PC-3 (cell line): ENCODE measurements around the gene SMPD3. TPM values are rescaled to one million over a fixed set of nuclear protein-coding genes. Genes with fewer than 3 reads are reported as not detected.

ENCODE experiments used
- ATAC-seq: fragments of 200-7000 bp; cut with Tn5 transposase; 2 replicates; pipeline ENCODE4 v1.9.1; 2020; ENCODE audit warnings: mild to moderate bottlenecking, moderate library complexity
- BruUV-seq: library from RNA; stranded (reverse); fragments of 400-500 nt; replicated peaks from 2 replicates; lab custom pipeline; 2021; lab: Mats Ljungman, UMichigan
- CTCF ChIA-PET: fragments of 300-600 bp; sonication (Branson Sonifier 250); formaldehyde crosslinking; loops from one replicate; lab custom pipeline; 2022; ENCODE audit warnings: antibody characterized with exemption; lab: Charles Lee
- POLR2A ChIA-PET: fragments of 300-600 bp; sonication (Branson Sonifier 250); formaldehyde crosslinking; loops from one replicate; lab custom pipeline; 2022; ENCODE audit warnings: antibody characterized with exemption; ENCODE audit not compliant: unreplicated experiment; lab: Charles Lee
- DNase-seq: peaks from one replicate; pipeline ENCODE4 v3.0.0-alpha.2; 2015
- H2AFZ ChIP-seq: fragments of 300-600 bp; sonication (generic); 2 replicates; pipeline ENCODE4 v1.6.0; 2016; ENCODE audit warnings: antibody characterized with exemption, low read length
- H3F3A ChIP-seq: fragments of 300-600 bp; sonication (generic); one replicate; pipeline ENCODE4 v1.6.0; 2017; ENCODE audit warnings: antibody characterized with exemption, low read length, control low read depth, mild to moderate bottlenecking; ENCODE audit not compliant: unreplicated experiment
- H3K27ac ChIP-seq: fragments of 300-600 bp; sonication (generic); 2 replicates; pipeline ENCODE4 v1.5.1; 2016; ENCODE audit warnings: mild to moderate bottlenecking, low read length
- H3K27me3 ChIP-seq: fragments of 300-600 bp; sonication (generic); 2 replicates; pipeline ENCODE4 v1.6.1; 2016; ENCODE audit warnings: low read length, mixed read lengths
- H3K36me3 ChIP-seq: fragments of 300-600 bp; sonication (generic); 2 replicates; pipeline ENCODE4 v1.6.1; 2016; ENCODE audit warnings: low read depth, mixed run types, low read length, mixed read lengths
- H3K4me1 ChIP-seq: fragments of 300-600 bp; sonication (generic); 2 replicates; pipeline ENCODE4 v1.5.1; 2016; ENCODE audit warnings: low read length; ENCODE audit not compliant: insufficient read depth
- H3K4me2 ChIP-seq: fragments of 300-600 bp; sonication (generic); 2 replicates; pipeline ENCODE4 v1.6.0; 2016; ENCODE audit warnings: low read length
- H3K4me3 ChIP-seq: fragments of 300-600 bp; sonication (generic); 2 replicates; pipeline ENCODE4 v1.5.1; 2016; ENCODE audit warnings: mild to moderate bottlenecking, low read length, mixed read lengths
- H3K79me2 ChIP-seq: fragments of 300-600 bp; sonication (generic); 2 replicates; pipeline ENCODE4 v1.6.1; 2017; ENCODE audit warnings: low read length, mixed read lengths
- H3K9ac ChIP-seq: fragments of 300-600 bp; sonication (generic); 2 replicates; pipeline ENCODE4 v1.6.0; 2016; ENCODE audit warnings: mild to moderate bottlenecking, low read length
- H3K9me2 ChIP-seq: fragments of 300-600 bp; sonication (generic); replicated peaks from 2 replicates; pipeline ENCODE4 v1.6.1; 2016; ENCODE audit warnings: mixed run types, low read length, mixed read lengths
- H3K9me3 ChIP-seq: fragments of 300-600 bp; sonication (generic); 2 replicates; pipeline ENCODE4 v1.6.1; 2016; ENCODE audit warnings: low read length, mixed read lengths
- H4K20me1 ChIP-seq: fragments of 300-600 bp; sonication (generic); 2 replicates; pipeline ENCODE4 v1.6.1; 2016; ENCODE audit warnings: low read length, mixed read lengths
- EZH2 ChIP-seq: fragments of 300-600 bp; sonication (generic); IDR thresholded peaks from one replicate; pipeline ENCODE4 v1.6.1; 2017; ENCODE audit warnings: antibody characterized with exemption, mild to moderate bottlenecking, low read length; ENCODE audit not compliant: unreplicated experiment
- EZH2phosphoT487 ChIP-seq: fragments of 300-600 bp; sonication (generic); IDR thresholded peaks from 2 replicates; pipeline ENCODE4 v1.6.1; 2018; ENCODE audit warnings: mild to moderate bottlenecking, antibody characterized with exemption, low read length, borderline replicate concordance
- intact Hi-C: fragments of 100-400 bp; cut with micrococcal nuclease; formaldehyde crosslinking; loops from 2 replicates; pipeline ENCODE4 v1.9.0; 2023
- total RNA-seq: library from RNA; depleted of rRNA; stranded (reverse); fragments of >200 nt; gene quantifications from 2 replicates; pipeline ENCODE4 v1.2.3, GENCODE V29; 2014
- TF ChIP-seq, protein P1 (sequence below): fragments of 300-600 bp; sonication (generic); conservative IDR thresholded peaks from 2 replicates; pipeline ENCODE4 v1.5.1; 2017; ENCODE audit warnings: antibody characterized with exemption, low read depth, mild to moderate bottlenecking, low read length

Gene SMPD3
- total RNA-seq, 1 experiment from 2014 or later = not detected

- Histone ChIP-seq H2AFZ (no peak overlapping the region), H3K9me2 (no peaks in the 10 kb centered on the region), H3K4me2 (no peak overlapping the region), H4K20me1 (no peaks in the 10 kb centered on the region), H3K4me1 (no peaks in the 10 kb centered on the region), H3F3A (no peaks in the 10 kb centered on the region), H3K27me3 (no peaks in the 10 kb centered on the region), H3K27ac (no peak overlapping the region), H3K79me2 (no peaks in the 10 kb centered on the region), H3K9ac (no peak overlapping the region), H3K36me3 (peaks cover 10% of the 10 kb centered on the region; the same call in 1 of the 2 replicates), H3K9me3 (no peaks in the 10 kb centered on the region), H3K4me3 (no peak overlapping the region)
- peak; percentile 54 for ATAC-seq
- intact Hi-C loops = no loop called here
- TF ChIP-seq EZH2phosphoT487 = no peak
- TF ChIP-seq, protein P1, sequence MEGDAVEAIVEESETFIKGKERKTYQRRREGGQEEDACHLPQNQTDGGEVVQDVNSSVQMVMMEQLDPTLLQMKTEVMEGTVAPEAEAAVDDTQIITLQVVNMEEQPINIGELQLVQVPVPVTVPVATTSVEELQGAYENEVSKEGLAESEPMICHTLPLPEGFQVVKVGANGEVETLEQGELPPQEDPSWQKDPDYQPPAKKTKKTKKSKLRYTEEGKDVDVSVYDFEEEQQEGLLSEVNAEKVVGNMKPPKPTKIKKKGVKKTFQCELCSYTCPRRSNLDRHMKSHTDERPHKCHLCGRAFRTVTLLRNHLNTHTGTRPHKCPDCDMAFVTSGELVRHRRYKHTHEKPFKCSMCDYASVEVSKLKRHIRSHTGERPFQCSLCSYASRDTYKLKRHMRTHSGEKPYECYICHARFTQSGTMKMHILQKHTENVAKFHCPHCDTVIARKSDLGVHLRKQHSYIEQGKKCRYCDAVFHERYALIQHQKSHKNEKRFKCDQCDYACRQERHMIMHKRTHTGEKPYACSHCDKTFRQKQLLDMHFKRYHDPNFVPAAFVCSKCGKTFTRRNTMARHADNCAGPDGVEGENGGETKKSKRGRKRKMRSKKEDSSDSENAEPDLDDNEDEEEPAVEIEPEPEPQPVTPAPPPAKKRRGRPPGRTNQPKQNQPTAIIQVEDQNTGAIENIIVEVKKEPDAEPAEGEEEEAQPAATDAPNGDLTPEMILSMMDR = no peak
- no peak for TF ChIP-seq EZH2
- ChIA-PET POLR2A (no interaction called here), CTCF (interaction anchor here (0.5 to 1.2 kb wide), 2 partner anchors 61 to 62 kb away, joined by 4 to 6 read pairs; partner anchors contain the start of gene SLC7A6)
- BruUV-seq = no TSS peak
- DNase-seq = no peak
These were observed 123.4 kb downstream of the SMPD3 start for GRCh38 chr16:68324780-68325357.

- no peaks in the 10 kb centered on the region for H3K9me3 ChIP-seq
- H3K9ac ChIP-seq = no peak overlapping the region
- no peak overlapping the region for H3K27ac ChIP-seq
- ChIA-PET POLR2A (no interaction called here), CTCF (interaction anchor here (1.2 kb wide), 1 partner anchor 60 kb away, joined by 4 read pairs; the partner anchor contains the start of gene SLC7A6)
- H3K4me3 ChIP-seq = no peak overlapping the region
- no peaks in the 10 kb centered on the region for H4K20me1 ChIP-seq
- H3K79me2 ChIP-seq = no peaks in the 10 kb centered on the region
- no peaks in the 10 kb centered on the region for H3F3A ChIP-seq
- intact Hi-C loops = no loop called here
- ATAC-seq = no peak
- no peaks in the 10 kb centered on the region for H3K9me2 ChIP-seq
- TF ChIP-seq EZH2phosphoT487 (no peak), EZH2 (no peak)
- TF ChIP-seq, protein P1 = no peak
- BruUV-seq = no TSS peak
- DNase-seq = no peak
- no peaks in the 10 kb centered on the region for H3K4me1 ChIP-seq
- no peak overlapping the region for H3K4me2 ChIP-seq
- H3K36me3 ChIP-seq = peaks cover 10% of the 10 kb centered on the region; the same call in 1 of the 2 replicates
- no peaks in the 10 kb centered on the region for H3K27me3 ChIP-seq
- H2AFZ ChIP-seq = no peak overlapping the region
These were observed 124.0 kb downstream of the SMPD3 start for GRCh38 chr16:68324336-68324735.

DNA sequence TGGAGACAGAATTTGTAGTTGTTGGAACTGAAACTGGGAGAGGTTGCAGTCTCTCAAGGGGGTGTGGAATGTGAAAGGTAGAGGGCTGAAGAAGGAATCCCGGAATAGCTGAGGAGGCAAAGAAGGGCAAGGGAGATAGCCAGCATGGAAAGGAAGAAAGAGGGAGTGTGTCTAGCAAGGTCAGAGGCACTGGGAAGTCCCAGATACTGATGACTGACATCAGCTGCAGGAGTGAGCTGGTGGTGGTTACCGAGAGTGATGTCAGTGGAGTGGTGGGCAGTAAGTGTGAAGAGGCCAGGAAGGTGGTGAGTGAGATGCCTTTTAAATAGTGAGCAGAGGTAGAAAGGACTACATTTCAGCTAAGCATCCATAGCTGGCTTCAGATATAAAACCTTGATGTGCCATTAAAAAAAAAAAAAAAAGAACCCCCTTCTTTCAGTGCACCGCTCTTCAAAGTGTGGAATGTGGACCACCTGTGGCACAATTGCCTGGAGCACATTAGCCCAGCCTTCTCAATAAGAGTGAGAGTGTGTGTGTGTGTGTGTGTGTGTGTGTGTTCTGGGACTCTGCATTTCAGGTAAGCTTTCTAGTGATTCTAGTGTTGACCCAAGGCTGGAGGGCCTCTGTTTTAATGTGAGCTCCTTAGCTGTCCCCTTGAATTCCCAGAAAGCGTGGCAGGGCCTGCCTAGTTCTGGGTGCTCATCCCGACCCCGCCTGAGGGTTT, 129.0 kb downstream of the SMPD3 start:
- Histone ChIP-seq H3K27ac (no peak overlapping the region), H3K9me3 (no peaks in the 10 kb centered on the region), H2AFZ (no peak overlapping the region), H3K9ac (no peak overlapping the region), H3K27me3 (no peaks in the 10 kb centered on the region), H3K4me1 (no peaks in the 10 kb centered on the region), H3K9me2 (no peaks in the 10 kb centered on the region), H3K79me2 (no peaks in the 10 kb centered on the region), H3F3A (no peaks in the 10 kb centered on the region), H3K36me3 (peaks cover 8% of the 10 kb centered on the region), H3K4me3 (no peak overlapping the region), H4K20me1 (no peaks in the 10 kb centered on the region), H3K4me2 (no peak overlapping the region)
- ATAC-seq = no peak
- CTCF ChIA-PET = interaction anchor here (0.8 kb wide), 1 partner anchor 62 kb away, joined by 3 read pairs; no protein-coding TSS in a partner anchor
- TF ChIP-seq, protein P1 = no peak
- TF ChIP-seq EZH2 (no peak), EZH2phosphoT487 (no peak)
- intact Hi-C loops = no loop called here
- POLR2A ChIA-PET = no interaction called here
- DNase-seq = no peak
- BruUV-seq = no TSS peak
